ENCODE data around the gene MAPK10. TPM values are rescaled to one million over a fixed set of nuclear protein-coding genes. Genes with fewer than 3 reads are reported as not detected.

MAPK10 gene
- total RNA-seq, 3 donors from 2014 or later (not counting 1 experiment from before 2014, with no cell fraction given) = 0.92 TPM; not detected in 2

DNA sequence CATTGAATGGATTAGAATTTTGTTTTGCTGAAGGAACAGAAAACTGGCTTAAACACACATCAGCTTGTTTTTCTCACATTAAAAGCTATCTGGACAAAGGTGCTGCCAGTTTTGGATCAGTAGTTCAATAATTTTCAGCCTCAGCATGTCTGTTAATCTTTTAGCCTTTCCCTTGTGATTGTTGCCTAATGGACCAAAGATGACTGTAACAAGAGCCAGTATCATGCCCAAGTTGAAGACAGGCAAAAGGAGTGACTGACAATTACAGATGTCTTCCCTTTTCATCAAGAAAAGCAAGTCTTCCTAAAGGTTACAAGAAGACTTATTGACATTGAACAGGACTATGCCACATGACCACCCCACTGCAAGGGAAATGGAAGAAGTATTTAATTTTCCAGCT lies 419.7 kb downstream of the MAPK10 start:
- H3K27ac Mint-ChIP-seq = no peak overlapping the region
- no peak overlapping the region for H3K4me3 Mint-ChIP-seq
- Histone ChIP-seq H3K27me3 (ENCODE audit: control insufficient read depth, insufficient read depth, low read length) (no peaks in the 10 kb centered on the region), H3K4me3 (ENCODE audit: low read length) (no peak overlapping the region), H3K27ac (ENCODE audit: low read length) (no peak overlapping the region), H3K36me3 (ENCODE audit: control insufficient read depth, insufficient read depth, low read length) (no peaks in the 10 kb centered on the region), H3K9me3 (ENCODE audit: control insufficient read depth, insufficient read depth, low read length) (no peaks in the 10 kb centered on the region), H3K4me1 (ENCODE audit: control insufficient read depth, insufficient read depth, low read length) (no peaks in the 10 kb centered on the region)
- H3K36me3 Mint-ChIP-seq = no peaks in the 10 kb centered on the region
- H3K4me1 Mint-ChIP-seq = no peaks in the 10 kb centered on the region
- H3K27me3 Mint-ChIP-seq (ENCODE audit: low read depth in 2 of 2) = no peaks in the 10 kb centered on the region
- peaks cover 4 to 7% of the 10 kb centered on the region in 2 donors for H3K9me3 Mint-ChIP-seq
- ATAC-seq (no peak), DNase-seq (no peak)
- intact Hi-C loops (cut with micrococcal nuclease) = no loop called here
- TF ChIP-seq, protein P1, sequence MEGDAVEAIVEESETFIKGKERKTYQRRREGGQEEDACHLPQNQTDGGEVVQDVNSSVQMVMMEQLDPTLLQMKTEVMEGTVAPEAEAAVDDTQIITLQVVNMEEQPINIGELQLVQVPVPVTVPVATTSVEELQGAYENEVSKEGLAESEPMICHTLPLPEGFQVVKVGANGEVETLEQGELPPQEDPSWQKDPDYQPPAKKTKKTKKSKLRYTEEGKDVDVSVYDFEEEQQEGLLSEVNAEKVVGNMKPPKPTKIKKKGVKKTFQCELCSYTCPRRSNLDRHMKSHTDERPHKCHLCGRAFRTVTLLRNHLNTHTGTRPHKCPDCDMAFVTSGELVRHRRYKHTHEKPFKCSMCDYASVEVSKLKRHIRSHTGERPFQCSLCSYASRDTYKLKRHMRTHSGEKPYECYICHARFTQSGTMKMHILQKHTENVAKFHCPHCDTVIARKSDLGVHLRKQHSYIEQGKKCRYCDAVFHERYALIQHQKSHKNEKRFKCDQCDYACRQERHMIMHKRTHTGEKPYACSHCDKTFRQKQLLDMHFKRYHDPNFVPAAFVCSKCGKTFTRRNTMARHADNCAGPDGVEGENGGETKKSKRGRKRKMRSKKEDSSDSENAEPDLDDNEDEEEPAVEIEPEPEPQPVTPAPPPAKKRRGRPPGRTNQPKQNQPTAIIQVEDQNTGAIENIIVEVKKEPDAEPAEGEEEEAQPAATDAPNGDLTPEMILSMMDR (IDR thresholded peaks at IDR 0.05) = no peak

Other genes starting within 250 kb of the MAPK10 start
- 1 to 10 TPM in 1 of 3 donors, under 1 TPM in 2; 0.20 to 2.4 (median 0.40) TPM for gene PTPN13, start 234.3 kb upstream of the MAPK10 start, total RNA-seq

All from natural killer cell (primary cell).